Measurements from ENCODE around the gene SAMD11. TPM values are rescaled to one million over a fixed set of nuclear protein-coding genes. Genes with fewer than 3 reads are reported as not detected.
A peak's percentile ranks its signal among the peaks of the same experiment; 100 is the strongest.
"Not testable (repeated sequence)": the region's sequence is repeated elsewhere in the genome, so short reads cannot be mapped to it uniquely, and the experiment has no call there.

Gene SAMD11
- total RNA-seq, 1 donor from 2014 or later, result 6.0 TPM

DNA sequence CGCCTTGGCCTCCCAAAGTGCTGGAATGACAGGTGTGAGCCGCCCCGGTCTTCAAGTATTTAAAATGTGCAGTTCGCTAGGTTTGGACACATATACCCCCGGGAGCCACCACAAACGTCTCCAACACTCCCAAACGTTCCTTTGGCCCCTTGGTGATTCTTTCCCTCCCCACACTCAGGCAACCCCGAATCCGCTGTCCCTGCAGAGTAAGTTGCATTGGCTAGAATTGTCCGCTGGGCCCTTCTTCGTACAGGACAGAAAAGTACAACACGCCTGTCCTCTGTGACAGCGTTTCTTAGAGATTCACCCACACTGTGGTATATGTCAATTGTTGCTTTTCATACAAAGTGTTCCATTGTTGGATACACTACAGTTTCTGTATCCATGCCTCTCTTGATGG lies 61.4 kb downstream of the SAMD11 start:
- no peak overlapping the region for H3K4me3 Mint-ChIP-seq (ENCODE audit: unreplicated experiment)
- no peak for TF ChIP-seq EZH2 (IDR thresholded peaks at IDR 0.05; ENCODE audit: insufficient read depth, low read length)
- TF ChIP-seq, protein P1, sequence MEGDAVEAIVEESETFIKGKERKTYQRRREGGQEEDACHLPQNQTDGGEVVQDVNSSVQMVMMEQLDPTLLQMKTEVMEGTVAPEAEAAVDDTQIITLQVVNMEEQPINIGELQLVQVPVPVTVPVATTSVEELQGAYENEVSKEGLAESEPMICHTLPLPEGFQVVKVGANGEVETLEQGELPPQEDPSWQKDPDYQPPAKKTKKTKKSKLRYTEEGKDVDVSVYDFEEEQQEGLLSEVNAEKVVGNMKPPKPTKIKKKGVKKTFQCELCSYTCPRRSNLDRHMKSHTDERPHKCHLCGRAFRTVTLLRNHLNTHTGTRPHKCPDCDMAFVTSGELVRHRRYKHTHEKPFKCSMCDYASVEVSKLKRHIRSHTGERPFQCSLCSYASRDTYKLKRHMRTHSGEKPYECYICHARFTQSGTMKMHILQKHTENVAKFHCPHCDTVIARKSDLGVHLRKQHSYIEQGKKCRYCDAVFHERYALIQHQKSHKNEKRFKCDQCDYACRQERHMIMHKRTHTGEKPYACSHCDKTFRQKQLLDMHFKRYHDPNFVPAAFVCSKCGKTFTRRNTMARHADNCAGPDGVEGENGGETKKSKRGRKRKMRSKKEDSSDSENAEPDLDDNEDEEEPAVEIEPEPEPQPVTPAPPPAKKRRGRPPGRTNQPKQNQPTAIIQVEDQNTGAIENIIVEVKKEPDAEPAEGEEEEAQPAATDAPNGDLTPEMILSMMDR (IDR thresholded peaks at IDR 0.05; ENCODE audit: insufficient read depth, low read depth, low read length), result no peak
- Histone ChIP-seq H3K27ac (ENCODE audit: low read depth, low read length) (no peak overlapping the region), H3K4me3 (ENCODE audit: insufficient read depth, low read depth, low read length) (no peak overlapping the region), H3K36me3 (ENCODE audit: insufficient read depth, low read length) (no peaks in the 10 kb centered on the region), H3K9me3 (ENCODE audit: insufficient read depth, low read depth, low read length) (no peaks in the 10 kb centered on the region), H4K20me1 (ENCODE audit: insufficient read depth, low read length) (no peaks in the 10 kb centered on the region), H3K4me2 (ENCODE audit: low read length) (no peak overlapping the region), H3K79me2 (ENCODE audit: insufficient read depth, low read length) (no peaks in the 10 kb centered on the region), H3K4me1 (ENCODE audit: insufficient read depth, low read length) (no peaks in the 10 kb centered on the region), H3K9ac (ENCODE audit: low read length) (no peak overlapping the region), H3K27me3 (ENCODE audit: insufficient read depth, low read length) (peaks cover 9% of the 10 kb centered on the region), H2AFZ (ENCODE audit: low read depth, low read length) (no peak overlapping the region)
- no peaks in the 10 kb centered on the region for H3K4me1 Mint-ChIP-seq (ENCODE audit: low read depth, unreplicated experiment)
- no peak for FAIRE-seq
- H3K9me3 Mint-ChIP-seq (ENCODE audit: unreplicated experiment), result peaks cover 11% of the 10 kb centered on the region
- no peak overlapping the region for H3K27ac Mint-ChIP-seq (ENCODE audit: unreplicated experiment)
- H3K36me3 Mint-ChIP-seq (ENCODE audit: low read depth, unreplicated experiment), result no peaks in the 10 kb centered on the region
- no peak for DNase-seq (ENCODE audit: low read depth)
- H3K27me3 Mint-ChIP-seq (ENCODE audit: low read depth, unreplicated experiment), result peaks cover 56% of the 10 kb centered on the region

DNA sequence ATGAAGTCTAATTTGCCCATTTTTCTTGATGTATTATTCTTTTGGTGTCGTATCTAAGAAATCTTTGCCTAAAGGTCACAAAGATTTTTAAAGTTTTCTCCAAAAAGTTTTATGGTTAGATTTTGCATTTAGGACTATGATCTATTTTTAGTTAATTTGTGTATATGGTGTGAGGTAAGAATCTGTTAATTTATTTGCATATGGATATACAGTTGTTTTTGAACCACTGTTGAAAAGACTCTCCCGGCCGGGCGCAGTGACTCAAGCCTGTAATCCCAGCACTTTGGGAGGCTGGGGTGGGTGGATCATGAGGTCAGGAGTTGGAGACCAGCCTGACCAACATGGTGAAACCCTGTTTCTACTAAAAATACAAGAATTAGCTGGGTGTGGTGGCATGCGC lies 64.3 kb downstream of the SAMD11 start:
- H3K4me1 Mint-ChIP-seq (ENCODE audit: low read depth, unreplicated experiment); H3K27me3 ChIP-seq (ENCODE audit: insufficient read depth, low read length); H3K4me3 Mint-ChIP-seq (ENCODE audit: unreplicated experiment); H3K27ac ChIP-seq (ENCODE audit: low read depth, low read length); FAIRE-seq; H2AFZ ChIP-seq (ENCODE audit: low read depth, low read length); H4K20me1 ChIP-seq (ENCODE audit: insufficient read depth, low read length); DNase-seq (ENCODE audit: low read depth); H3K4me2 ChIP-seq (ENCODE audit: low read length); H3K4me1 ChIP-seq (ENCODE audit: insufficient read depth, low read length); H3K9ac ChIP-seq (ENCODE audit: low read length); H3K9me3 ChIP-seq (ENCODE audit: insufficient read depth, low read depth, low read length); H3K36me3 ChIP-seq (ENCODE audit: insufficient read depth, low read length); H3K27ac Mint-ChIP-seq (ENCODE audit: unreplicated experiment); H3K79me2 ChIP-seq (ENCODE audit: insufficient read depth, low read length); H3K4me3 ChIP-seq (ENCODE audit: insufficient read depth, low read depth, low read length): not testable (repeated sequence)
- Mint-ChIP-seq H3K9me3 (ENCODE audit: unreplicated experiment) (peaks cover 24% of the 10 kb centered on the region), H3K36me3 (ENCODE audit: low read depth, unreplicated experiment) (peaks cover 13% of the 10 kb centered on the region), H3K27me3 (ENCODE audit: low read depth, unreplicated experiment) (peaks cover 64% of the 10 kb centered on the region)

- not testable (repeated sequence) for DNase-seq (ENCODE audit: low read depth); H2AFZ ChIP-seq (ENCODE audit: low read depth, low read length); H3K4me1 Mint-ChIP-seq (ENCODE audit: low read depth, unreplicated experiment); H3K4me3 Mint-ChIP-seq (ENCODE audit: unreplicated experiment); H3K4me3 ChIP-seq (ENCODE audit: insufficient read depth, low read depth, low read length); FAIRE-seq; H3K27me3 ChIP-seq (ENCODE audit: insufficient read depth, low read length); H3K27ac ChIP-seq (ENCODE audit: low read depth, low read length); H4K20me1 ChIP-seq (ENCODE audit: insufficient read depth, low read length); H3K27ac Mint-ChIP-seq (ENCODE audit: unreplicated experiment); H3K9me3 ChIP-seq (ENCODE audit: insufficient read depth, low read depth, low read length); H3K79me2 ChIP-seq (ENCODE audit: insufficient read depth, low read length); H3K36me3 ChIP-seq (ENCODE audit: insufficient read depth, low read length); H3K4me1 ChIP-seq (ENCODE audit: insufficient read depth, low read length); H3K9ac ChIP-seq (ENCODE audit: low read length); H3K4me2 ChIP-seq (ENCODE audit: low read length)
- Mint-ChIP-seq H3K27me3 (ENCODE audit: low read depth, unreplicated experiment) (peaks cover 43% of the 10 kb centered on the region), H3K9me3 (ENCODE audit: unreplicated experiment) (peaks cover 24% of the 10 kb centered on the region), H3K36me3 (ENCODE audit: low read depth, unreplicated experiment) (peaks cover 17% of the 10 kb centered on the region)
Observed at GRCh38 chr1:991275-991674, 67.6 kb downstream of the SAMD11 start.

- H3K27ac ChIP-seq (ENCODE audit: low read depth, low read length), result no peak overlapping the region
- no peak overlapping the region for H3K4me3 ChIP-seq (ENCODE audit: insufficient read depth, low read depth, low read length)
- H3K4me1 ChIP-seq (ENCODE audit: insufficient read depth, low read length), result no peaks in the 10 kb centered on the region
- Mint-ChIP-seq H3K4me1 (ENCODE audit: low read depth, unreplicated experiment) (peaks cover 5% of the 10 kb centered on the region), H3K36me3 (ENCODE audit: low read depth, unreplicated experiment) (peaks cover 17% of the 10 kb centered on the region), H3K9me3 (ENCODE audit: unreplicated experiment) (peaks cover 24% of the 10 kb centered on the region), H3K27ac (ENCODE audit: unreplicated experiment) (peak overlapping the region; percentile 34), H3K4me3 (ENCODE audit: unreplicated experiment) (no peak overlapping the region), H3K27me3 (ENCODE audit: low read depth, unreplicated experiment) (peaks cover 38% of the 10 kb centered on the region)
- H3K36me3 ChIP-seq (ENCODE audit: insufficient read depth, low read length), result no peaks in the 10 kb centered on the region
- peaks cover 2% of the 10 kb centered on the region for H4K20me1 ChIP-seq (ENCODE audit: insufficient read depth, low read length)
- no peak for FAIRE-seq
- peaks cover 4% of the 10 kb centered on the region for H3K9me3 ChIP-seq (ENCODE audit: insufficient read depth, low read depth, low read length)
- no peak overlapping the region for H3K9ac ChIP-seq (ENCODE audit: low read length)
- H2AFZ ChIP-seq (ENCODE audit: low read depth, low read length), result no peak overlapping the region
- no peak for DNase-seq (ENCODE audit: low read depth)
- no peaks in the 10 kb centered on the region for H3K79me2 ChIP-seq (ENCODE audit: insufficient read depth, low read length)
- no peak overlapping the region for H3K4me2 ChIP-seq (ENCODE audit: low read length)
- peaks cover 4% of the 10 kb centered on the region for H3K27me3 ChIP-seq (ENCODE audit: insufficient read depth, low read length)
- no peak for TF ChIP-seq EZH2 (IDR thresholded peaks at IDR 0.05; ENCODE audit: insufficient read depth, low read length)
- TF ChIP-seq, protein P1 (IDR thresholded peaks at IDR 0.05; ENCODE audit: insufficient read depth, low read depth, low read length), result no peak
Observed at GRCh38 chr1:991895-992294, 68.2 kb downstream of the SAMD11 start.

Data from astrocyte (in vitro differentiated cells and primary cell).